GM12865 (cell line): ENCODE data around the gene CCSER1.

Source experiments
- DNase-seq: peaks from one replicate; pipeline ENCODE4 v3.0.0; 2010; ENCODE audit warnings: low read depth
- H3K4me3 ChIP-seq: 2 replicates; pipeline ENCODE4 v1.5.1; 2011; ENCODE audit warnings: mild to moderate bottlenecking, low read depth, low read length, control low read depth
- TF ChIP-seq, protein P1 (sequence below): IDR thresholded peaks from 2 replicates; pipeline ENCODE4 v1.5.1; 2011; ENCODE audit warnings: low read length, control low read depth, low read depth, inconsistent platforms; ENCODE audit not compliant: insufficient read depth; ENCODE audit errors: missing control alignments

CCSER1 gene

DNA sequence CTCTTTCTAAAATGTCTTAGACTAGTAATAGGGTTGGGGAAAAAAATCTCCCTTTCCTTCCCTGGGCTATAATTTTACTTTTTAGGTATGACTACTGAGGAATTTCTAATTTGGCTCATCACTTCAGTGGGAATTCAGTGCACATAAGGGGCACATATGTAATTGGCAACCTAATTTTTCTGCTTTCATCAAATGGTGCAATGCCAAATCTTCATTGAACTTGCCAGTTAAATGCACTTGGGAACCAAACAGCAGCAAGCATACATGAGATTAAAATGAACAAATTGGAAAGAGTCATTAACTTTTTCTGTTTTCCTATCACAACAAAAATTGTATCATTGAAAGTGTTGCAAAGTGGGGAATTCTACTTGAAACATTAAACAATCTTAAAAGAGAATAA, 2.9 kb upstream of the CCSER1 start:
- no peak for DNase-seq
- H3K4me3 ChIP-seq = no peak overlapping the region
- TF ChIP-seq, protein P1, sequence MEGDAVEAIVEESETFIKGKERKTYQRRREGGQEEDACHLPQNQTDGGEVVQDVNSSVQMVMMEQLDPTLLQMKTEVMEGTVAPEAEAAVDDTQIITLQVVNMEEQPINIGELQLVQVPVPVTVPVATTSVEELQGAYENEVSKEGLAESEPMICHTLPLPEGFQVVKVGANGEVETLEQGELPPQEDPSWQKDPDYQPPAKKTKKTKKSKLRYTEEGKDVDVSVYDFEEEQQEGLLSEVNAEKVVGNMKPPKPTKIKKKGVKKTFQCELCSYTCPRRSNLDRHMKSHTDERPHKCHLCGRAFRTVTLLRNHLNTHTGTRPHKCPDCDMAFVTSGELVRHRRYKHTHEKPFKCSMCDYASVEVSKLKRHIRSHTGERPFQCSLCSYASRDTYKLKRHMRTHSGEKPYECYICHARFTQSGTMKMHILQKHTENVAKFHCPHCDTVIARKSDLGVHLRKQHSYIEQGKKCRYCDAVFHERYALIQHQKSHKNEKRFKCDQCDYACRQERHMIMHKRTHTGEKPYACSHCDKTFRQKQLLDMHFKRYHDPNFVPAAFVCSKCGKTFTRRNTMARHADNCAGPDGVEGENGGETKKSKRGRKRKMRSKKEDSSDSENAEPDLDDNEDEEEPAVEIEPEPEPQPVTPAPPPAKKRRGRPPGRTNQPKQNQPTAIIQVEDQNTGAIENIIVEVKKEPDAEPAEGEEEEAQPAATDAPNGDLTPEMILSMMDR = no peak

DNA sequence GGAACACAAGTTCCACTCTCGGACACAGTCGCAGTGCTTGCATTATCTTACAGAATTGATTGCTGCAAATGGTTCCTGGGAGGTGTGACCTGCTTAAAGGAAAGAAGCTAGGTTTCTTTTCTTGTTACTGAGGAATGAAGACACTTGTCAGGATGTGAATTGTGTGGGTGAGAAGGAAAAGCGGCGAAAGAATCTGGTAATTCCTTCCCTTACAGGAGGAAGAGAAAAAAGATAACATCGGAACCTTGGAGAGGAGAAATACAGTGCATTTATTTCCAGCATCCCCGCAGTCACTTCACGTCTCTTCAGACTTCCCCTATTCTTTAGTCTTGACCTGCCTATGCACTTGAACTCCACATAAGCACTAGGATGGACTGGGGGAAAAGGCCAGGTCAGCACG, 389 bp upstream of the CCSER1 start:
- TF ChIP-seq, protein P1 = no peak
- no peak for DNase-seq
- 0 out of 2 replicates have a peak overlapping the region, but pooled peaks have one; percentile 8 for H3K4me3 ChIP-seq

DNA sequence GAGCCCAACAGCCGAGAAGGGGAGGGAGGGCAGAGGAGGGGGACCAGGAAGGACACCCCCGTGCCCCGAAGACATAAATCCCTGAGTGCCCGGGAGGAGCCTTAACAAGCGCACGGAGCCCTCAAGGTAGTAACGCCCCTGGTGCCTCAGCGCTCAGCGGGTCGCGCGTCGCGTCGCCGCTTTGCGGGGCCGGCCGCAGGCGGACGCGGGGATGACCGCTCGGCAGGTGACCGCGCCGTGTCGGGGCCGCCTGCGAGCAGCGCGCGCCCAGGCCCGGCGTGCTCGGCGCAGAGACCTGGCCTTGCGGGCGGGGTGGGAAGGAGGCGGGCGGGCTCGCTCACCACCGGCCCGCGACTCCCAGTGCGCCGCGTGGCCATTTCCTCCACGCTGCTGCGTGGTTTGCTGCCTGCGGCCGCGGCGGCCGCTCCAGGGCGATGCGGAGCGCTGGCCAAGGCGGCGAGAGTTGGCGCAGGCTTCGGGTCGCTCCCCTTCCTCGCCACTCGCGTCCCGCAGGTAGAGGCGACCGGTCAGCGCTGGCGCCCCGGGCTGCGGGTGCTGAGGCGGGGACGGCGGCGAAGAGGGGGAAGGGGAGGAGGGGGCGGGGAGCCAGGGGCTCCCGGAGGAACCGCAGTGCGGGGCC, 632 bp downstream of the CCSER1 start:
- H3K4me3 ChIP-seq = peak overlapping the region; percentile 58
- TF ChIP-seq, protein P1 = no peak
- peak; percentile 21 for DNase-seq

DNA sequence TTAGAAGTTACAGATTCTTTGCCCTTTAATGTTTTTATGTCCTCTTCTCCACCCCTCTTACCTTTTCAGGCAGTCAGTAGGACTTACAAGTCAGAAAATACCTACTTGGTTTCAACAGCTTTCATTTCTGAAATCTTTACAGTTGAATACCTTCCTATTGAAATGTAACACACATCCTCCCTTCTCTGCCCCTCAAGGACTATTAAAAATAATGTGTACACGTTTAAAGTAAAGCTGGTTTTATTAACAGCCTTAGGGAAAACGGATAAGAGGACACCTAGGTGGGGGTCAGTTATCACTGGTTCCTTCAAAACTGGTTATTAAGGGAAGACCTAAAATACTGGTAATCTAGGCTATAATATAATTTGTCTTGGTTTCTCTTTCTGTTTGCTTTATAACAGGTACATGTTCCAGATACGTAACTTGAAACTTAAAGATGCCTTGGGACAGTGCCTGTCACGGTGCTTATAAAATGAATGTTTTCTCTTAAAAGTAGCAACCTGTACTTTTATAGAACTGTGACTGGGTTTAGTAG, 1.8 kb downstream of the CCSER1 start:
- peak; percentile 28 for DNase-seq
- H3K4me3 ChIP-seq = peak overlapping the region; percentile 58
- TF ChIP-seq, protein P1 = no peak

DNA sequence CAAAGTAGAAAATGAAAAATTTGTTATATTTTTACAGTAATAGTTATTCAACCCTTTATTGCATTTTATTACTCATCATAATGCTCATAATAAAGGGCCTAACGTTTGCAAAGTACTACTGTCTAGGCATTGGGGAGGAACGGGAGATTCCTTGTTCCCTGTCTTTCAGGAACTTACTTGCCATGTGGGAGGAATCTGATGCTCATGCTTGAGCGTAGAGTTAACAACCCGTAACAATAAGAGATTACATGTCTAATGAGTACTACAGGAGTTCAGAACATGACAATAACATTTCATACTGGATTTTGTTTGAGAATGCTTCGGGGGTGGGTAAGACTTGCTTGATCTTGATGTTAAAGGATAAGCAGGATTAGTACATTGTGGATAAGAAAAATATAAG, 2.9 kb downstream of the CCSER1 start:
- DNase-seq = no peak
- no peak overlapping the region for H3K4me3 ChIP-seq
- TF ChIP-seq, protein P1 = no peak

DNA sequence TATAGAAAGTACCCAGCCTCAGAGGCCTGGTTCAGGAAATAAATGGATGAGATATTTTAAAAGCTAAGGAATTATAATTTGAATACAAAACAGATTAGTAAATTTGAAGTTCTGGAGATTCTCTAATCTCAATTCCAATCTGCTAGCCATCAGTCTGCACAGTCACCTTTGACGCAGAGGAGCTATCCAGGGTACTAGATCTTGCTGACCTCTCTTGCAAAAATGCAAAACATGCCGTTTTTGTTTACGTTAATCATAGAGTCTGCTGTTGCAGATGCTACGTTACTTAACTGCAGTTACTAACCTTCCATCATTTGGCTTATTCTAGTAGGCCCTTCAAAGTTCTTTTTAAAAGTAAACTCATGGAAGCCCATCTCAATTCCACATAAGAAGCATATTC, 10.4 kb downstream of the CCSER1 start:
- DNase-seq = no peak
- TF ChIP-seq, protein P1 = no peak
- no peak overlapping the region for H3K4me3 ChIP-seq

DNA sequence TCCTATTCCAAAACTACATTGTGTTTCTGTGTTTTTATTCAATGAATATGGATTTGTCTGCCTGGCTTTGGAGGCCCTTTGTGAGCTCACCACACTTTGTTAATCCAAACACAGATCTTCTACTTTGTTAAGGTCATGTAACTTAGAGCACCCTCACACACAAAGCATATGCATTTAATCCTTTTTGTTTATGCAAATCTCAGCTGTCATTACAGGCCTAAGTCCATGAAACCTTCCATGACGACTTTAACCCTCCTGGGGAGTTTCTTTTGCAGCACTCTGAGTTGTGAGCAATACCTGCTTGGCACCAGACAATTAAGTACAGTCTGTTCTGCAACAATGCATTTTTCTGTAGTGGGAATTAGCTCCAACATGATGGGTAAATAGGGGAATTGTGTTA, 14.9 kb downstream of the CCSER1 start:
- no peak for DNase-seq
- H3K4me3 ChIP-seq = no peak overlapping the region
- TF ChIP-seq, protein P1 = no peak
